ENCODE results near the gene EIF4E3. TPM values are rescaled to one million over a fixed set of nuclear protein-coding genes. Genes with fewer than 3 reads are reported as not detected.

Gene EIF4E3
- total and polyA plus RNA-seq, 8 donors, result 4.1 to 25.9 (median 14.5) TPM

GRCh38 chr3:71647751-71648150, 77.5 kb downstream of the EIF4E3 start:
- Histone ChIP-seq H3K4me1 (peaks cover 5 to 32% (median 10%) of the 10 kb centered on the region in 4 donors), H3K4me3 (no peak overlapping the region), H3K27ac (no peak overlapping the region), H3K9me3 (no peaks in the 10 kb centered on the region), H3K36me3 (no peaks in the 10 kb centered on the region), H3K27me3 (no peaks in the 10 kb centered on the region)
- intact Hi-C loops (cut with DNase I; ENCODE audit: low total_unique reads), result no loop called here
- WGBS, 5 donors, result 50 to 61% (median 54%) methylated on average over 3 of the region's 3 CpGs
- TF ChIP-seq POLR2A (IDR thresholded peaks at IDR 0.05) (no peak), POLR2AphosphoS5 (IDR thresholded peaks at IDR 0.05) (no peak), CTCF (IDR thresholded peaks at IDR 0.05) (no peak)
- no peak for DNase-seq

GRCh38 chr3:71646971-71647370, 78.2 kb downstream of the EIF4E3 start:
- intact Hi-C loops (cut with DNase I; ENCODE audit: low total_unique reads), result no loop called here
- no peak for DNase-seq

GRCh38 chr3:71645140-71645539, 80.1 kb downstream of the EIF4E3 start:
- no peak overlapping the region for H3K27ac ChIP-seq
- H3K4me3 ChIP-seq, result no peak overlapping the region
- H3K27me3 ChIP-seq, result no peaks in the 10 kb centered on the region
- no peaks in the 10 kb centered on the region for H3K9me3 ChIP-seq
- no peaks in the 10 kb centered on the region for H3K36me3 ChIP-seq
- H3K4me1 ChIP-seq, result peaks cover 0 to 16% (median 0%) of the 10 kb centered on the region in 4 donors
- DNase-seq, result no peak
- intact Hi-C loops (cut with DNase I; ENCODE audit: low total_unique reads), result no loop called here
- WGBS, 5 donors, result 94 to 97% (median 96%) methylated on average over 3 of the region's 3 CpGs
- no peak for TF ChIP-seq CTCF (IDR thresholded peaks at IDR 0.05)
- TF ChIP-seq POLR2AphosphoS5 (IDR thresholded peaks at IDR 0.05), result no peak
- TF ChIP-seq POLR2A (IDR thresholded peaks at IDR 0.05), result no peak
- no peak for TF ChIP-seq EP300 (IDR thresholded peaks at IDR 0.05)

More at GRCh38 chr3:71646971-71647370, 78.2 kb downstream of the EIF4E3 start:
- Histone ChIP-seq H3K36me3 (no peaks in the 10 kb centered on the region), H3K4me1 (peaks cover 0 to 25% (median 7%) of the 10 kb centered on the region in 4 donors), H3K9me3 (no peaks in the 10 kb centered on the region), H3K27me3 (no peaks in the 10 kb centered on the region), H3K4me3 (no peak overlapping the region), H3K27ac (no peak overlapping the region)
- TF ChIP-seq POLR2A (IDR thresholded peaks at IDR 0.05), result no peak
- no peak for TF ChIP-seq POLR2AphosphoS5 (IDR thresholded peaks at IDR 0.05)
- TF ChIP-seq CTCF (IDR thresholded peaks at IDR 0.05), result no peak

- H3K27ac ChIP-seq, result no peak overlapping the region
- intact Hi-C loops (cut with DNase I; ENCODE audit: low total_unique reads), result no loop called here
- 87 to 95% (median 93%) methylated on average over 4 of the region's 4 CpGs for WGBS, 5 donors
- no peak for TF ChIP-seq CTCF (IDR thresholded peaks at IDR 0.05)
- TF ChIP-seq POLR2A (IDR thresholded peaks at IDR 0.05), result no peak
- no peak for TF ChIP-seq POLR2AphosphoS5 (IDR thresholded peaks at IDR 0.05)
- no peak for TF ChIP-seq EP300 (IDR thresholded peaks at IDR 0.05)
- H3K36me3 ChIP-seq, result no peaks in the 10 kb centered on the region
- no peak overlapping the region for H3K4me3 ChIP-seq
- no peaks in the 10 kb centered on the region for H3K9me3 ChIP-seq
- H3K4me1 ChIP-seq, result peaks cover 0 to under 1% (median 0%) of the 10 kb centered on the region in 4 donors
- DNase-seq, result no peak
- no peaks in the 10 kb centered on the region for H3K27me3 ChIP-seq
Measured at GRCh38 chr3:71641674-71642073, 83.5 kb downstream of the EIF4E3 start.
